Hepatocyte (in vitro differentiated cells): ENCODE results near the gene CDYL.

Experiments
- CTCF ChIP-seq: fragments of 200-600 bp; sonication (generic); IDR thresholded peaks from 2 replicates; pipeline ENCODE4 v1.5.1; 2016; ENCODE audit warnings: antibody characterized with exemption, mild to moderate bottlenecking; ENCODE audit not compliant: poor library complexity
- EZH2 ChIP-seq: fragments of 200-600 bp; sonication (generic); IDR thresholded peaks from 2 replicates; pipeline ENCODE4 v1.6.1; 2016; ENCODE audit warnings: antibody characterized with exemption, mild to moderate bottlenecking, borderline replicate concordance
- EZH2phosphoT487 ChIP-seq: fragments of 200-600 bp; sonication (generic); IDR thresholded peaks from one replicate; pipeline ENCODE4 v1.6.1; 2018; ENCODE audit warnings: antibody characterized with exemption, mild to moderate bottlenecking, low read depth, moderate library complexity; ENCODE audit not compliant: unreplicated experiment, severe bottlenecking

GRCh38 chr6:4804095-4804494 lies 27.9 kb downstream of the CDYL start:
- TF ChIP-seq CTCF (no peak), EZH2 (no peak), EZH2phosphoT487 (no peak)
